Right cardiac atrium (tissue), 5 donors: ENCODE data around the gene KRT14. TPM values are rescaled to one million over a fixed set of nuclear protein-coding genes. Genes with fewer than 3 reads are reported as not detected.
"Not testable (repeated sequence)": the region's sequence is repeated elsewhere in the genome, so short reads cannot be mapped to it uniquely, and the experiment has no call there.

Experiments used
- ATAC-seq, 2 donors: fragments of 200-7000 bp; cut with Tn5 transposase; one replicate each; pipeline versions ENCODE4 v1.8.0 to v1.9.1; 2020; ENCODE audit warnings: moderate library complexity in 2 of 2, mild to moderate bottlenecking in 1 of 2
- DNase-seq, 3 donors: peaks; one replicate each; pipeline ENCODE4 v3.0.0-alpha.2; 2020
- H3K27ac ChIP-seq: one replicate; pipeline ENCODE4 v1.5.1; 2013; ENCODE audit warnings: mild to moderate bottlenecking, low read length, control low read depth, moderate library complexity
- H3K27me3 ChIP-seq: one replicate; pipeline ENCODE4 v1.6.1; 2013; ENCODE audit not compliant: control insufficient read depth, insufficient read depth
- H3K4me1 ChIP-seq: one replicate; pipeline ENCODE4 v1.6.1; 2013; ENCODE audit warnings: low read length; ENCODE audit not compliant: control insufficient read depth, insufficient read depth
- H3K4me3 ChIP-seq: one replicate; pipeline ENCODE4 v1.5.1; 2013; ENCODE audit warnings: low read length, control low read depth
- H3K9me3 ChIP-seq: one replicate; pipeline ENCODE4 v1.6.1; 2013; ENCODE audit warnings: low read length; ENCODE audit not compliant: control insufficient read depth
- WGBS: extraction: QIAGEN DNeasy Blood & Tissue Kit; methylation state at CpG from one replicate; pipeline ENCODE4 v1.1.7; 2013; 5-methylcytosine and 5-hydroxymethylcytosine counted together
- intact Hi-C, 4 donors: fragments of 100-400 bp; cut with DNase I; formaldehyde crosslinking; loops; one replicate each; pipeline versions ENCODE4 v1.11.0 to v1.14.0; 2022 to 2023
- polyA plus RNA-seq: library from polyadenylated mRNA; stranded (reverse); fragments of 200-250 nt; gene quantifications from one replicate; pipeline ENCODE4 v1.2.3, GENCODE V29; 2013
- total RNA-seq, 4 donors: library from RNA; stranded (reverse); fragmentation: NEBNext Ultra II Directional; extraction: Animal tissue kit (Norgen Biotek cat#: 25700); gene quantifications; one replicate each; pipeline ENCODE4 v1.2.1, GENCODE V29; 2021
- donor health status: healthy with polysubstance abuse.
- donor health status: DM: no; HTN: yes; CAD: no.
- donor health status: DM: no; HTN: no; CAD: no.
- donor health status: DM: no; HTN: yes; CAD: no; lungs with severe emphysema.
- donor health status: DM: yes; HTN: yes; CAD: no.

The KRT14 gene
- total and polyA plus RNA-seq, 5 donors = 0.11 TPM; not detected in 4

DNA sequence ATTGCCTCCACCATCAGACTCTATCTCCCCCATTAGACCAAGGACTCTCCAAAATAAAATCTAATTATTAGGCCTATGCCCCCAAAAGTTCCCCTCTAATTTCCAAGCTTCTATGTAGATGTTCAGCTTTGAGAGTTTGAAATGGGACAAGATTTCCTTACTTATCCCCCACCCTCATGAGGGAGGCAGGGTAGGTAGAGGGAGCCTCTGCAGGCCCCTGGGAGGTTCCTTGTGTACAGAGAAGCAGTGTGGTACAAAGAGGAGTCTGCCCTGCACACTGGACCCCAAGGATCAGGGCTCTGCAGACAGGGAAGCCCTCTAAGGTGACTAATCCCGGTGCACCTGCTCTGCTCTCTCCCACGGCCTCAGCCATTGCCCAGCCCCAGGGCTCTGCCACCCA is 35.2 kb upstream of the KRT14 start:
- H3K4me1 ChIP-seq = no peaks in the 10 kb centered on the region
- H3K4me3 ChIP-seq = no peak overlapping the region
- no peaks in the 10 kb centered on the region for H3K27me3 ChIP-seq
- intact Hi-C loops = no loop called here
- no peak for ATAC-seq
- DNase-seq = no peak
- WGBS = 86% methylated on average over 2 of the region's 2 CpGs
- no peaks in the 10 kb centered on the region for H3K9me3 ChIP-seq
- H3K27ac ChIP-seq = no peak overlapping the region

- H3K9me3 ChIP-seq, H3K4me3 ChIP-seq, ATAC-seq, intact Hi-C loops, H3K27me3 ChIP-seq, DNase-seq, H3K27ac ChIP-seq, H3K4me1 ChIP-seq: not testable (repeated sequence)
- 94% methylated on average over 11 of the region's 11 CpGs for WGBS
These were observed 34.7 kb upstream of the KRT14 start for GRCh38 chr17:41621435-41621817.

DNA sequence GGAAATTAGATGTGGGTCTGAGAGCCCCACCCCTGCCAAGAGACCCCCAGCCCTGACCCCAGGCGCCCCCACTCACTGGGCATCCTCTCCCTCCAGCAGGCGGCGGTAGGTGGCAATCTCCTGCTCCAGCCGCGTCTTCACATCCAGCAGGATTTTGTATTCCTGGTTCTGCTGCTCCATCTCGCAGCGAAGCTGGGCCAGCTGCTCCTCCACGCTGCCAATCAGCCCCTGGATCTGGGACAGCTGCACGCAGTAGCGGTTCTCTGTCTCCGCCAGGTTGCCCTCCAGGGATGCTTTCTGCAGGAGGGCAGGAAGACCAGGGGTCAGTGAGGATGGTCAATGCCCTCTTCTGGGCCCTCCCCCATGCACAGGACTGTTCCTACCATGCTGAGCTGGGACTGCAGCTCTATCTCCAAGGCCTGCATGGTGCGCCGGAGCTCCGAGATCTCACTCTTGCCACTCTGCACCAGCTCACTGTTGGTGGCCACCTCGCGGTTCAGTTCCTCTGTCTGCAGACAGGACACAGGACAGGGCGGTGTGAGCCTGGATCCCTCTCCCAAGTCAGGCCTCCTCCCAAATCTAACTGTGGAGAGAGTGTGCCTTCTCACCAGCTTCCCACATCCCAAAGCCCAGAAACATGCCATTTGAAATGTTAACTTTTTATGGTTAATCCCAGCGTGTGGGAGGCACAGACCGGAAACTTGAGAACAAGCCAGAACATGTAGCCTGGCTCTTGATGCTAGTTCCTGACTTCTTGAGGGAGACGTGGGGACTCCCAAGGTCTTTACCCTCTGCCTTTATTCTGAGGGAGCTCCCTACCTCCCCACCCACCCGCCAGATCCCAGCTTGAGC is 34.1 kb upstream of the KRT14 start:
- intact Hi-C loops = no loop called here
- H3K9me3 ChIP-seq = no peaks in the 10 kb centered on the region
- ATAC-seq = no peak
- no peaks in the 10 kb centered on the region for H3K27me3 ChIP-seq
- 67% methylated on average over 21 of the region's 21 CpGs for WGBS
- DNase-seq = no peak
- no peak overlapping the region for H3K27ac ChIP-seq
- no peak overlapping the region for H3K4me3 ChIP-seq
- no peaks in the 10 kb centered on the region for H3K4me1 ChIP-seq

DNA sequence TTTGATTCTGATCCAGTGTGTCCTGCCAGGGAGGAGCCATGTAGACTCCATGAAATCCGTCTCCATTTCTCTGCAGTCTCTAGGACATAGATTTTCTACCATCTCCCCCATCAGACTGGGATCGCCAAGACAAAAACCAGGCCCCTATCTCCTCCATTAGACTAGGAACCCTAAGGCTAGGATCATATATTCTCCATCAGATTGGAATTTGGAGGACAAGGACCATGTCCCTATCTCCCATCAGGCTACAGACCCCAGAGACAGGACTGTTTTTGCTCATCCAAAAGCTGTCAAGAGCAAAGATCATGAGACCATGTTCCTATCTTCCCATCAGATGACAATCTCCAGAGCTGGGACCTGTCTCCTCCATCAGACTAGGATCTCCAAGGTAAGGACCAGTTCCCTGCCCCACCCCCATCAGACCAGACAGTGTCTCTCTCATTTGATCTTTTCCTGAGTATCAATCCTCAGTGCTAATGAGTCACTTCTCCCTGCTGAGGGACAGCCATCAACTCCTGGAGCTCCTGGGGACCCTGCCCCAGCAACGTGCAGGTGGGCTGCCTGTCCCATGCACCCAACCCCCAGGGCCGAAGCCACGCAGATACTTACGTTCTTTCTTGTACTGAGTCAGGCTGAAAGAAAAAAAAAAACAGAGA is 33.4 kb upstream of the KRT14 start:
- H3K4me3 ChIP-seq, H3K27ac ChIP-seq, H3K27me3 ChIP-seq, DNase-seq, intact Hi-C loops, H3K4me1 ChIP-seq, H3K9me3 ChIP-seq, ATAC-seq: not testable (repeated sequence)
- 82% methylated on average over 6 of the region's 6 CpGs for WGBS

DNA sequence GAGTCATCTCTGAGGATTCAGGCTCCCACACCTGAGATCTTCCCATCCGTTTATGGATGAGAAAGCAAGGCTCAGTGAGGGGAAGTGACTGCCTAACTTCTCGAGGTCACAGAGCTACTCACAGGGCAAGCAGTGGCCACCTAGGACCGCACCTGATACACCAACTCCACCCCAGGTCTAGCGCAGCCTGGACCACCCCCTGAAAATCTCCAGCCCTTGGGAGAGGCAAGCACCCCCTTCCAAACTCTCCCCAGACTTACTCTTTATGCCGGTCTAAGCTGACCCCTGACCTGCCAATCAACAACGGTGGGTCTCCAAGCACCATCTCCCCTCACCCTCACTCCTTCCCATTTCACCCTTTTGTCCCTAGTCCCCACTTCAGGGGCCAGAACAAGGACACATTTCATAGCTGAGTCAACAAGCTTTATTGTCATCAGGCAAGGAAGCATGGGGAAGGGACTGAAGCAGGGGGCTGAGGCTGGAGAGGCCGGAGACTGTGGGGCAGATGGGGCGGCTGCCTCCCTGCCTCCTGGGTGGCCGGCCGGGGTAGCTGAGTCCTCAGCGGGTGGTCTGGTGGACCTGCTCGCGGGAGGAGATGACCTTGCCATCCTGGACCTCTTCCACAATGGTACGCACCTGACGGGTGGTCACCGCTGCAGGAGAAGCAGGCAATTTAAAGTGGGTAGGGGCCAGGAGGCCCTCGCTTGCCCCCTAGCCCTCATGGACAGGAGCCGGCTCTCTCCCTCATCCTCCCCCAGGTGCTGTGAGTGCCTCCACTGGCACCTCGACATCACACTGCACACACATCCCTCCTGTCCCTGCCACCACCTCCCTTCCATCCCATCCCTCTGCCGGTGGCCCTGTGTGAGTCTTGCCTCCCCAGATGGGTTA is 32.6 kb upstream of the KRT14 start:
- no peaks in the 10 kb centered on the region for H3K4me1 ChIP-seq
- no peak overlapping the region for H3K27ac ChIP-seq
- H3K4me3 ChIP-seq = no peak overlapping the region
- H3K9me3 ChIP-seq = no peaks in the 10 kb centered on the region
- 80% methylated on average over 19 of the region's 20 CpGs for WGBS
- no peaks in the 10 kb centered on the region for H3K27me3 ChIP-seq
- no peak for DNase-seq
- intact Hi-C loops = no loop called here
- ATAC-seq = no peak

GRCh38 chr17:41618341-41619035 is 31.8 kb upstream of the KRT14 start:
- 64% methylated on average over 13 of the region's 13 CpGs for WGBS
- DNase-seq = no peak
- intact Hi-C loops = no loop called here
- Histone ChIP-seq H3K9me3 (no peaks in the 10 kb centered on the region), H3K4me3 (no peak overlapping the region), H3K27ac (no peak overlapping the region), H3K27me3 (no peaks in the 10 kb centered on the region), H3K4me1 (no peaks in the 10 kb centered on the region)
- ATAC-seq = peak in 1 of 2 donors; percentile 11

GRCh38 chr17:41617698-41618097 is 31.0 kb upstream of the KRT14 start:
- no peak for DNase-seq
- Histone ChIP-seq H3K4me1 (no peaks in the 10 kb centered on the region), H3K27me3 (no peaks in the 10 kb centered on the region), H3K9me3 (no peaks in the 10 kb centered on the region), H3K27ac (no peak overlapping the region), H3K4me3 (no peak overlapping the region)
- intact Hi-C loops = no loop called here
- whole genome bisulfite sequencing = 57% methylated on average over 11 of the region's 11 CpGs
- ATAC-seq = no peak

- no peak for DNase-seq
- H3K27me3 ChIP-seq = no peaks in the 10 kb centered on the region
- 81% methylated on average over 3 of the region's 3 CpGs for WGBS
- intact Hi-C loops = no loop called here
- no peaks in the 10 kb centered on the region for H3K4me1 ChIP-seq
- no peak overlapping the region for H3K27ac ChIP-seq
- no peak for ATAC-seq
- no peak overlapping the region for H3K4me3 ChIP-seq
- H3K9me3 ChIP-seq = no peaks in the 10 kb centered on the region
These were observed 30.4 kb upstream of the KRT14 start for GRCh38 chr17:41617136-41617535.

DNA sequence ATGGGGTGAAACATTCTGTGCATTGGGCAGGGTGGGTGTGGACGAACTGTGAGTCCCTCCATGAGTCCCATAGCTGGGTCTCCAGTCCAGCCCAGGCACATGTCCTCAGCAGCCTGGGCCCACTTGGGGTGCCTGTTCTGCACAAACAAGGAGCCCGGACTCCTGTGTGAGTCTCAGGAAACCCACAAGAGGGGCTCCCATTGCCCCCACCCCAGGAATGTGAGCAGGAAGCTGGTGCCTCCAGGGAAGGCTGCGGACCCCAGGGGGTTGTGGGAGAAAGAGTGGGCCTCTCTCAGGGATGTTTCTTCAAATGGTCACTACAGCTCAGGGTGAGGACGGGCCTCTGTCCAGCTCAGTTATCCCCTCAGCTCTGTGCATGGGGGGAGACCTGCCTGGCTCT is 29.8 kb upstream of the KRT14 start:
- DNase-seq, H3K27ac ChIP-seq, H3K27me3 ChIP-seq, H3K4me3 ChIP-seq, intact Hi-C loops, H3K4me1 ChIP-seq, ATAC-seq, H3K9me3 ChIP-seq: not testable (repeated sequence)
- WGBS = 81% methylated on average over 4 of the region's 4 CpGs

DNA sequence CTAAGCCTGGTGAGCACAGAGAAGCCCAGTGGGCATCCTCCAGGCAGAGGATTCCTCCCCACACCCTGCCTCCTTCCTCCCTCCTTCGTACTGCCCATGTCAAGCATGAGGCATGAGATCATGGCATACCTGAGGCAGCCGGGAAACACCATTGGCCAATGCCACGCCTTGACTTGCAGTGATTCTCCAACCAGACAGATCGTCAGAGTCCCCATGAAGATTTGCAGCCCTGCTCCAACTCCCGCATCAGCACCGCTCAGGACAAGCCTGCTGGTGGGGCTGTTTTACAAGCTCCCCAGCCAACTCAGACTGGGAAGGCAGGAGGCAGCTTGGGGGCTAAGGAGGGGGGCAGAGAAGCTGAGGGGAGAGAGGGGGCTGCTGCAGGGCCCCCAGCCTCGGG is 28.8 kb upstream of the KRT14 start:
- WGBS = 27% methylated on average over 6 of the region's 7 CpGs
- ATAC-seq (no peak), DNase-seq (no peak)
- no peaks in the 10 kb centered on the region for H3K9me3 ChIP-seq
- no peaks in the 10 kb centered on the region for H3K27me3 ChIP-seq
- H3K4me1 ChIP-seq = no peaks in the 10 kb centered on the region
- no peak overlapping the region for H3K27ac ChIP-seq
- H3K4me3 ChIP-seq = no peak overlapping the region
- intact Hi-C loops = no loop called here
